Measurements from ENCODE around the gene USP3.

DNA sequence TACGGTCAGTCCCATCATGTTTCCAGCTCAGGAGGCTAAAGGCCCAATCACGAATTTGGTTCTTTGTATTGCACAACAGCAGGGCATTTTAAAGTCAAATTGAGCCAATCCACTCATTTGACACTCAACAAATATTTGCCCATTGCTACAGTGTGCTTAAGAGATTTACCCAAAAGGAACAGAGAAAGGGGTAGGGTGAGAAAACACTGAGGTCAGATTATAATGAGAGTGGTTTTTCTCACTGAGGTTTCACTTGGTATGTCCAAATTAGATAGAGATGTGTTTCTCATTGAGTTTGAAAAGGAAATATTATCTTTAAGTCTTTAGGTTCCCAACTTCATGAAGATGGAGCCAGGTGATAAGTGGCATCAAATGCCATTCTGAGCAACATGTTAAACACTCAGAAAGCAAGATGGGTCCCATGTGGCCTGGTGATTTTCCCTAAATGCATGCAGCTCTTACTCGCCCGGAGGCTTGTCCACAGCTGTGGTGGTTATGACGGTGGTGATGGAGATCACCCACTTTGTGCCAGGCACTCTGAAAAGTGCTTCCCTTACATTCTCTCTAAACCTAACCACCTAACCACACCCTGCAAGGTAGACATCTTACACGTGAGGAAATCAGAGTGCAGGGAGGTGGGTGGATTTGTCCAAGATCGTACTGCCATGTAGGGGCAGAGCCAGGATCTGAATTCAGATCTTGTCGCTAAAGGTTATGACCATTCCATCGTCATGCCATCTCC, 31.2 kb upstream of the USP3 start:
- TF ChIP-seq GATA2 (IDR thresholded peaks at IDR 0.05; ENCODE audit: low read depth, low read length), result no peak
- no peak for TF ChIP-seq GATA3 (IDR thresholded peaks at IDR 0.05; ENCODE audit: low read depth, low read length)

Data from SH-SY5Y (cell line).